IPS-NIHi11 (cell line): ENCODE results near the gene PRAC1.
A peak's percentile ranks its signal among the peaks of the same experiment; 100 is the strongest.

Experiments used
- DNase-seq: peaks from one replicate; pipeline ENCODE4 v3.0.0; 2012; ENCODE audit warnings: mixed read lengths, low spot score

Gene PRAC1

GRCh38 chr17:48722201-48722907 lies at the start of gene PRAC1:
PRAC1 (minus strand) TSS chr17:48722518; CDS start chr17:48722392, 126 bp downstream.
- DNase-seq, result no peak

GRCh38 chr17:48770954-48771353 lies 48.6 kb upstream of the PRAC1 start:
- DNase-seq, result no peak

- DNase-seq, result no peak
Observed at GRCh38 chr17:48769009-48769675, 46.8 kb upstream of the PRAC1 start.

- peak; percentile 31 for DNase-seq
Observed at GRCh38 chr17:48767263-48767774, 45.0 kb upstream of the PRAC1 start.

GRCh38 chr17:48761114-48761513 lies 38.8 kb upstream of the PRAC1 start:
- DNase-seq, result no peak

- no peak for DNase-seq
Observed at GRCh38 chr17:48760411-48760810, 38.1 kb upstream of the PRAC1 start.

- DNase-seq, result no peak
Observed at GRCh38 chr17:48759288-48759687, 37.0 kb upstream of the PRAC1 start.

GRCh38 chr17:48757524-48757961 lies 35.2 kb upstream of the PRAC1 start:
- DNase-seq, result no peak

GRCh38 chr17:48756830-48757251 lies 34.5 kb upstream of the PRAC1 start:
- DNase-seq, result no peak

GRCh38 chr17:48755356-48755755 lies 33.0 kb upstream of the PRAC1 start:
- no peak for DNase-seq

GRCh38 chr17:48754500-48755261 lies 32.4 kb upstream of the PRAC1 start:
- peak; percentile 73 for DNase-seq

- DNase-seq, result no peak
Observed at GRCh38 chr17:48753794-48754499, 31.6 kb upstream of the PRAC1 start.

GRCh38 chr17:48752399-48753288 lies 30.3 kb upstream of the PRAC1 start:
- DNase-seq, result peak; percentile 26

- DNase-seq, result no peak
Observed at GRCh38 chr17:48751733-48752398, 29.5 kb upstream of the PRAC1 start.

- no peak for DNase-seq
Observed at GRCh38 chr17:48751172-48751571, 28.9 kb upstream of the PRAC1 start.

GRCh38 chr17:48749621-48750553 lies 27.6 kb upstream of the PRAC1 start:
- DNase-seq, result peak; percentile 26

GRCh38 chr17:48748718-48749566 lies 26.6 kb upstream of the PRAC1 start:
- no peak for DNase-seq
